ENCODE measurements around the gene PEAK1.

- TF ChIP-seq POLR2A (IDR thresholded peaks at IDR 0.05), result no peak
- TF ChIP-seq CTCF (IDR thresholded peaks at IDR 0.05), result no peak
- TF ChIP-seq POLR2AphosphoS5 (IDR thresholded peaks at IDR 0.05), result no peak
Observed at GRCh38 chr15:77395013-77395774, 24.7 kb downstream of the PEAK1 start.

Measured in suprapubic skin (tissue), 4 donors.